HG02970 (cell line): ENCODE measurements around the gene LDAH.

Experiments used
- ATAC-seq: cut with Tn5 transposase; IDR thresholded peaks from one replicate; pipeline ENCODE4 v1.9.1; 2021; ENCODE audit warnings: mild to moderate bottlenecking, moderate library complexity, moderate number of reproducible peaks; ENCODE audit not compliant: unreplicated experiment, low FRiP score

LDAH gene

GRCh38 chr2:20642055-20642971, 180.6 kb downstream of the LDAH start:
- peak; percentile 86 for ATAC-seq

DNA sequence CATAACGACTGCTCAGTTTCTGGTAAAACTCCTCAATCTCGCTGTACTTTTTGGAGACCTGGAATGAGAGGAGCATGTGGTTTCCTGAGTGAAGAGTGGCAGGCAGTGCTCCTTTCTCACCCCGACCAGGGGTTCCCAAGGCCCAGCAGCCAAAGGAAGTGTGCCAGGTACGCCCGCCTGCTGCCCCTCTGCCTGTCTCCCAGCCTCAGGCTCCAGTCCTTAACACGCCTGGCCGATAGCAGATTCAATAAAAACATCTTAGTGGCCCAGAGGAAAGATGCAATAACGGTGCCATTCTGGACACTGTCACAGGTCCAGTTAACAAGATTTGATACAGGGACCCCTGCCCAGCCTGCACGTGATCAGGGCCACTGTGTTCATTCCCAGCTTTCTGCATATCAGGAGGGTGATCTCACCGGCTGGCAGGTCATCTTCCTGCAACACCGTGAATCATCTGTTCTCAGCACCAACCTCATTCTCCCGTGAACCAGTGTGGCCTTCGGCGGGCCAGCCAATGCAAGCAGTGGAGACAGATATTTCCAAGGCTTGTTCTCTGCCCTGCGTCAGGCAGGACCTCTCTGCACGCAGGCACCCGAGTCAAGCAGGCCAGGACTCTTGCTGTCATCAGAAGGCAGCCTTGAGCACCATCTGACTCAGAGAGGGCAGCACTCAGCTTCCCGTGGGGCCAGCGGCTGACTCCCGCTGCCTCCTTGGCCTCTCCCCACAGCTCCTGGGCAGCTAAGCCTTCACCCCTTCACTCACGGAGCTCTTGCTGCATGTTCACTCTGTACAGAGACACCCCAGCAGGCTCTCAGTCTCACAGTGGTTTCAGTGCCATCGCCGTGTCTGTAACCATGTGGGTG, 181.5 kb downstream of the LDAH start:
- no peak for ATAC-seq

GRCh38 chr2:20640411-20641122, 182.3 kb downstream of the LDAH start:
- no peak for ATAC-seq

GRCh38 chr2:20638646-20639430, 184.1 kb downstream of the LDAH start:
- no peak for ATAC-seq

- no peak for ATAC-seq
Measured at GRCh38 chr2:20638014-20638413, 184.9 kb downstream of the LDAH start.

DNA sequence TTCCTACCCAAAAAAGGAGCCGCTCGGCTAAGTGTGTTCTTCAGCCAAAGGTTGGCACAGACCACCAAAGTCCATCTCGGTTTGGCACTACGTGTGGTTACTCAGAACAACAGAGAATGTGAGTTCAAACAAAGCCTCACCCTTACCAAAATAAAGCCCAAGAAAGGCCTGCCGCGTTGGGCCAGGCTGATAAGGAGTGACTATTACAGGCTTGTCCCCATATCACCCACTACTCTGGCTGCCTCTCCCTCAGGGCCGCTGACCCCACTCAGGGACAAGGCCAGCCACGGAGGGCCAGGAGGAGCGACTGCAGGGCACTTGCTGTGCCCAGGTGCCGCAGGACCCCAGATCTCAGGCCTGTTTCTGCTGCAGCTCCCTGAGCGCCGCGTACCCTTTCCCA, 185.8 kb downstream of the LDAH start:
- ATAC-seq: no peak

DNA sequence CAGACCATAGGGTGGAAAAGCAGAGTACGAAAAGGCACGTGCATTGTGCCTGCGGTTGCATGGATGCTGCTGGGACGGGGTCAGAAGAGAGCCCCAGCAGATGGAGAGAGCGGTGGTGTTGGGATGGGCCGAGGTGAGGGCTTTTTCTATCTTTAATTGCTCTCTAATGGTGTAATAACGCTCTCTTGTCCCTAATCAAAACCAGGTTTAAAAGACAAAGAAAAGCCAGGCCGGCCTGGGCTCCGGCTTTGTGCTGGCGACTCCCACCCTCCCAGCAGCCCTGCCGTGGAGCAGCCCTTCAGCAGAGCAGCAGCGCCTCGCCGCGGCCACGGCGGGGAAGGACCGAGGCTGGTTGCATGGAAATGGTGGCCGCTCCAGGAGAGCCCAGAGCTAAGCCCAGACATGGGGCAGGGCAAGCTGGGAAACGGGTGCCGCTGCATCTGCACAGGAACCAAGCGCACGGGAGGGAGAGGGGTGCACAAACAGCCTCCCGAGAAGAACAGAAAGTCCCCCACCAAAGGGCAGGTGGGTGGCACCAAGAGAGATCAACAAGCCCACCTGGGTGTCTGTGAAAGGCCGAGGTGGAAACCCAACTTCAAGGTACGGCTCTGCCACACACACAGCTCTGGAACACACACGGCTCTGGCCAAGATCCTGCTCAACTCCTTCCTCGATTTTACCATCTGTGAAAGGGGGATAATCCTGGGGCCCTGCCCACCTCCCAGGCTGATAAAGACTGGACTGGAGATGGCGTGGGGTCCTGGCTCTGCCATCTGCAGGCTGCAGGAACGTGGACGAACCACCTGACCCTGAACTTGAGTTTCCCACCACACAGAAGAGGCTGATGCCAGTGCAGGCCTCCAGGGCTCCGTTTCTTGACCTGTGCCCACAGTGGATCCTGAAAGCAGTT, 187.0 kb downstream of the LDAH start:
- ATAC-seq: no peak

DNA sequence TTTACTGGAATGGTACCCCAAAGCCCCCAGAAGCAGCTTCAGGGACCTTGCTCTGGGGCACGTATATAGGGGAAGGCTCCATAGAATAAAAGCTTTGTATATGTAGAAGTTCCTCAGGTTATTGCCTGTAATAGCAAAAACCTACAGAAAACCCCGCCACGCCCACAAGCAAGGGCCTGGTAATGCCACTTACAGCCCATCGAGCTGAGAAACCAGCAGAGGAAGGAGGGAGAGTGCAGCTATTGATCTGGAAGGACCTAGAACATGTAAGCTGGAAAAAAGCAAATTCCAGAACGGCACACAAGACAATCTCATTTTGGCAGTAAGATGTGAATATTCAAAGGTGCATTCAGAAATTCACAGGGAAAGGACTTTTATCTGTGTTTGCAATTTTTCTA, 187.8 kb downstream of the LDAH start:
- no peak for ATAC-seq

DNA sequence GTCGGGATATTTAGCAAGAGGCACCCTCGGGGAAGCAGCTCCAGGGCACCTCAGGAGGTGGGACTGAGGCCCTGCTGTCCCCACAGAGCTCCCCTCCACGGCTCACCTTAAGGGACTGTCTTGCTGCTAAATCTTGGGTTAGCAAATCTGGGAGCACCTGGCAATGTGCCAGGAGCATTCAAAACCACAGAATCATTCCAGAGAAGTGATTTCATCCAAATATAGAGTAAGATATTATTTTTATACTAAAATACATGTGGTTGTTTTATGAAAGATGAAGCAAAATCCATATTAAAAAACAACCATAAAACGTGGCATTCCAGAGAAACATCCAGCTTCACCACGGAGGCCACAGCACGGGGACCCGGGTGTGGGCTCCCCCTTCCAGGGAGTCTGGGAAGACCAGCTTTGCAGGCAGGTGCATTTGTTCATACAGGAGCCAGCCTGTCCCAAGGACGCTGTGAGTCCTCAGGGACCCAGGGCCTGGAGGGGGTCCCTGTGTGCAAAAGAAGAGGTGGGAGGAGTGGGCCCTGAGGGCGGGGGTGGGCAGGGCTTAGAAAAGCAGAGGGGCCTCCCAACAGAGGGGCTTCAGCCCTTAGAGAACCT, 188.3 kb downstream of the LDAH start:
- no peak for ATAC-seq
